NCI-H1436 (cell line): ENCODE measurements around the gene CLOCK.

Experiments used
- DNase-seq: peaks from one replicate; lab custom pipeline; 2025; lab: John Stamatoyannopoulos, UW

Gene CLOCK

DNA sequence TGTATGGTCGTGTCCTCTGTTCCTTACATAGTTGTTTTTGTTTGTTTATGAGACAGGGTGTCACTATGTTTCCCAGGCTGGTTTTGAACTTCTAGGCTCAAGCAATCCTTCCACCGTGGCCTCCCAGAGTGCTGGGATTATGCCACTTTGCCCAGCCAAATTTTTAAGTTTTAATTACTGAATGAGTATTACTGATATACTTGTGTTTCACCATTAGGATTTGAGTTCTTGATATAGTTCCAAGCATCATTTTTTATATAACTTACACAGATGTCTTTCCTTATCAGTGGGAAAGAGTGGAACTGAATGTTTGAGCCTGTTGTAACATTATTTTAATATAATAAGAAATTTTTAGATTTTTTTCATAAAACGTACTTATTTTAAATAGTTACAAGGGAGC, 130.5 kb downstream of the CLOCK start:
- no peak for DNase-seq

DNA sequence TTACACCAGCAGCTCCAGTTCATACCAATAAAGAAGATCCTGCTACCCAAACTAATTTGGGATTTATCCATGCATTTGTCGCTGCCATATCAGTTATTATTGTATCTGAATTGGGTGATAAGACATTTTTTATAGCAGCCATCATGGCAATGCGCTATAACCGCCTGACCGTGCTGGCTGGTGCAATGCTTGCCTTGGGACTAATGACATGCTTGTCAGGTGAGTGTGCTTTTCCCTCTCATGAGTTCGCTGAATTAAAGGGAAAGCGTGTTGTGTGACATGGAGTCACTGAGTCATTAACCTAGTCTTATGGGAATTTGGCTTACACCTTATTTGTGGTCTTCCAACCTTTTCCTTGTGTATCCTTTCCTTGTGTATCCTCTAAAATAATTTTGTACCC, 135.1 kb downstream of the CLOCK start:
- no peak for DNase-seq

DNA sequence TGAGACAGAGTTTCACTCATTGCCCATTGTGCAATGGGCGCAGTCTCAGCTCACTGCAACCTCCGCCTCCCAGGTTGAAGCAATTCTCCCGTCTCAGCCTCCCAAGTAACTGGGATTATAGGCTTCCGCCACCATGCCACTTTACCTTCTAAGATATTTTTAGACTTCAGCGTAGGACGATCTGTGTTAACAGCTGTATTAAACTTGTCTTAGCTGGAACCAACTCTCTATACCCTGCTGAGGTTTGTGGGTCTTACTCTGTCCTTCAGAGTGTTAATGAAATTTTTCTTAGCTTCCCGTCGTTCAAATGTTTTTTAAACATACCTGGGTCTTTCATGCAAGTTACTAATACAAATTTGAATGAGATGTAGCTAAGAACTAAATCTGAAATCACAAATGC, 136.3 kb downstream of the CLOCK start:
- no peak for DNase-seq

DNA sequence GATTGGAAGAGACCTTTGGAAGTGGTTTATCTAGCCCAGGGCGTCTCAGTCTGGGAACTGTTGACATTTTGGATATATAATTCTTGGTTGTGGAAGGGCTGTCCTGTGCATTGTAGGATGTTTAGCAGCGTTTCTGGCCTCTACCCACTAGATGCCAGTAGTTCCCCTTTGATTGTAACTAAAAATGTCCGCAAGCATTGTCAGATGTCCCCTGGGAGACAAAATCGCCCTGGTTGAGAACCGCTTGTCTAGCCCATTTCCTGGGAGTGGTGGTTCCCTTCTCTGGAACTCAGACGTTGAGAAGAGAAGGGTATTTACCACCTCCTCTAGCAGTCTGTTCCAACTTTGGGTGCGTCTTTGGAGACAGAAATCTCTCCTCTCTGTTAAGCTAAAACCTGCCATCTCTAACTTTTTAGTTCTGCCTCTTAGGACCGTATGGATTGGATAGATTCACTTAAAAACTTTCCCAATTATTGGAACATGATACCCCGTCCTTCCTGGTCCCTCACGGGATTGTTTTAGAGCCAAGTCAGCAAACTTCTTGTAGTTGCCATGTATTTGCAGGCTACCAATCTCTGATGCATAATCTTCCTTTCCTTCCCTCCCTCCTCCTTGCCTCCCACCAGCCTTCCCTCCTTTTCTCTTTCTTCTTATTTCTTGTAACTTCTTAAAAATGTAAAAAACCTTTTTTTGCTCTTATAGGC, 137.1 kb downstream of the CLOCK start:
- DNase-seq: peak; percentile 55

DNA sequence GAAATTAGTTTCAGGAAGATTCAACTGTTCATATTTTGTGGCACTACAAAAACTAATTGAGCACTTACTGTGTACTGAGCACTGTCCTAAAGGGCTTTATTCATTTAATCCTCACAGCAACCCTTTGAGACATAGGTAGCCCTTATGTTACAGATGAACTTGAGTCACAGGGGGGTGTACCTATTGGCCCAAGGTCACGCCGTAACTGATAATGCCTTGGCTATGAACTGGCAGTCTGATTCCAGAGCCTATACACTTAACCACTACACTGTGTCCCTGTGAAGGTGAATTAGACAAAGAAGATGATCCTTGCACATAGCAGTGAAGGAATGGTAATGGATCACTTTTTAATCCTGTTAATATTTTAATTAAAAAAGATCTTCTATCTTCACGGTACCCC, 138.9 kb downstream of the CLOCK start:
- no peak for DNase-seq

DNA sequence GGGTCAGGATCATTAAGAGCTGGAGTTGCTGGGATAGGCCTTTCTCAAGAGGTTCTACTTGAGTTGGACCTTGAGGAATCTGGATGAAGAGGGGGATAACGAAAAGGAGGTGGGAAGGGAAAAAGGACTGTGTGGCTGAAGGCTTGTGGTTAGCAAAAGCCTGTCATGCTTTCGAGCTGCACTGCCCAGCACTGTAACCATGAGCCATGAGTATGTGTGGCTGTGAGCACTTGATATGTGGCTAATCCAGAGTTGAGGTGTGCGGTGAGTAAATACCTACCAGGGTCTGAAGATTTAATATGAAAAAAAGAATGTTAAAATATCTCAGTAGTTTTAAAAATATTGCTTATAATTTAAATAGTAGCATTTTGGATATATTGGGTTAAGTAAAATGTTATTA, 139.6 kb downstream of the CLOCK start:
- DNase-seq: no peak

DNA sequence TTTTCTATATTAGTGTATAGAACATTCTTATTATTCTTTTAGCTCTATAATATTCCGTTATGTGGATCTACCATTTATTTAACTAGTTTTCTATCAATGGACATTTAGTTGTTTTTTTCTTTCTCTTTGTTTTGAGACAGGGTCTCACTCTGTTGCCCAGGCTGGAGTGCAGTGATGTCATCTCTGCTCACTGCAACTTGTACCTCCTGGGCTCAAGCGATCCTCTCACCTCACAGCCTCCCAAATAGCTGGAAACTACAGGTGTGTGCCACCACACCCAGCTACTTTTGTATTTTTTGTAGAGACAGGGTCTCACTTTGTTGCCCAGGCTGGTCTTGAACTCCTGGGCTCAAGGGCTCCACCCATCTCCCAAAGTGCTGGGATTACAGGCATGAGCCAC, 140.2 kb downstream of the CLOCK start:
- DNase-seq: no peak

DNA sequence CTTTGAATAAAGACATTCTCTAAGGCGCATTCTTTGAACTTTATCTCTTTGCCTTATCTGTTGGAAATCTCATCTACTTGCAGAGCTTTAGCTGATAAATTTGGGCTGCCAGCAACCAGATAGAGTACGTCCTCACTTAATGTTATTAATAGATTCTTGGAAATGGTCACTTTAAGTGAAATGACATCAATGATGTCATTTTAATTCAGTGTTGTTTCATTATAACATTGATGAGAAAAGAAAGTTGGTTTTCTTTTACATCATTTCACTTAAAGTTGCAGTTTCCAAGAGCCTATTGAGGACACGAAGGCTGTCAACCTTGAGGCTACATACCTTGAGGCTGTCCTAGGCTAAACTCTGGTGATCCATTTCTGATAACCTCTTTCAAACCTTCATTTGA, 141.6 kb downstream of the CLOCK start:
- DNase-seq: no peak

DNA sequence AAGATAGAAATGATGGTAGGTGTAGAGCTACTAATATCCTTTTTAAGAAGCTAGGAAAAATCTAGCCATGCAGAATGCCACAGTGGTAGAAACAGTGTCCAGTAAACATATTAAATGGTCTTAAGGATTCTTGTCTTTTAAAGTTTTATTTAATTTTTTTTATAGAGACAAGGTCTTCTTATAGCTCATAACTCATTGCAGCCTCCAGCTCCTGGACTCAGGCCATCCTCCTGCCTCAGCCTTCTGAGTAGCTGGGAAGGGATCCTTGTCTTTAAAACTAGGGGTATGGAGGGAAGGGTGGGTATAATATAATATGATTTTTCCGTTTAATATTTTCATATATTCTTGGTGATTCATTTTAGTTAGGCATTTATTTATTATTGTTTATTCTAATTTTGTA, 147.1 kb downstream of the CLOCK start:
- no peak for DNase-seq

DNA sequence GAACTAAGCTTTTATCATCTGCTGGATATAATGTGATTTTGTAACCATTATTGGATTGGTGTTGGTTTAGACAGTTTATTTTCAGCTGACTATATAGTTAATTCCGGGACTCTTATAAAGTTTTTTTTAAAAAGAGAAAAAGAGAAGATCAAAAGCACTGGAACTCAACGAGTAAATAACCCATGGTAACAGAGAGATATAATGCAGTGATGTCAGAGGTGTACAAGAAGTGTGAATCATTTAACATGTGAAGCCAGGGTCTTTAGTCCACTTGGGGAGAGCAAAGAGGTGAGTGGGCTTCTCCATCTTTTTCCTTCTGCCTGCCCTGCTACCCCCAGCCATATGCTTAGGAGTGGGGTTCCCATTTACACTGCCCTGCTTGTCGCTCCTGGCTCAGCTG, 147.7 kb downstream of the CLOCK start:
- DNase-seq: no peak

DNA sequence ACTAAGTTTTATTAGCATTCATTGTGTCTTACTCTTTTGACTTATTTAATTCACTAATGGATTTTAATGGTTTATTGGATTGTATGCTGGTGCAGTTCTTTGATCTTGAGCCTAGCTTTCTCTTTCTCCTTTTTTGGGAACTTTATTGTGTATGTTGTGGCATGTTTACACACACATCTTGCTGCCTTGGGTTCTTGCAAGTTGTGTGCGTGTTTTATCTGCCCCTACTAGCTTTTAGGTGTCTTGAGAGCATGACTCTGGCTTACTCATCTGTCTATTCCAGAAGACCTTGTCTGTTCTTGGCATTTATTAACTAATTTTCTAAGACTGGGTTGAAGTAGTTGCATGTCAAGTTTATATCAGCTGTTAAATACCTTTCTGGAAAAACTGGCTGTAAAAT, 148.2 kb downstream of the CLOCK start:
- DNase-seq: no peak

DNA sequence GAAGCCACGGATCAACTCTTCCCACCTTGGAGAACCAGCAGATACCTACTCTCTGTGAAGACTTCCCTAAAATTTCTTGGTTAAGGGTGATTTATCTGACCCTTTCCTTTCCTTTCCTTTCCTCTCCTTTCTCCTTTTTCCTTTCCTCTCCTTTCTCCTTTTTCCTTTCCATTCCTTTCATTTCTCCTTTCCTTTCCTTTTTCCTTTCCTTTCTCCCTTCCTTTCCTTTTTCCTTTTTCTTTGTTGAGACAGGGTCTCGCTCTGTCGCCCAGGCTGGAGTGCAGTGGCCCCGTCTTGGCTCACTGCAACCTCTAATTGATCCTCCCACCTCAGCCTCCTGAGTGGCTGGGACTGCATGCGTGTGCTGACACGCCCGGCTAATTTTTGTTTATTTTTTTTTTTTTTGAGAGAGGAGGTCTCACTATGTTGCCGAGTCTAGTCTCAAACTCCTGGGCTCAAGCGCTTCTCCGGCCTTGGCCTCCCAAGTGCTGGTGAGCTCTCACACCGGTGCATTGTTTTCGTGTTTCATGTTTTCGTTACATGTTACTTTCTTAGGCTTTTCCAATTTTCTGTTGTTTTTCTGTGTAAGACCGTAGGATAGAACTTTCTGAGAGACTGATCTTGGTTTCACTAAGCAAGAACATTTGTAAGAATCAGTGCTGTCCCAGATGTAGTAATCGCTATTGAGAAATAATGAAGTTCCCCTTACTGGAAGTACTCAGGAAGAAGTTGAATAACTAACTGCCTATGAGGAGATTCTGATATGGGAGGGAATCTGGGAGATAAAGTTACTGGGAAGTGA, 149.0 kb downstream of the CLOCK start:
- DNase-seq: peak; percentile 18

DNA sequence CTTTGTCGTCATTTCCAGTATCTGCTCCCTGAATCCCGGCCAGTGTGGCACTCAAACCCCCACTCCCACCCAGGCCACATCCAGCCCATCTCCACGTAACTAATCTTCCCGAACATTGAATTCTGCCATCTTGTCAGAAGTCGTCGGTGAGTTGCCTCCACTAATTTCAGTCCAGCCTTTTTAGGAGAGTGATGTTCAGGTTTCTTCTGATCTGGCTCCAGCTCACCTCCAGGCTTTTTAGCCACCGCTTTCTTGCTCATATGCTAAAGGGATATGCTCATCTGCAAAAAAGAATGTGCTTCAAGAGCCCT, 149.6 kb downstream of the CLOCK start:
- DNase-seq: no peak

DNA sequence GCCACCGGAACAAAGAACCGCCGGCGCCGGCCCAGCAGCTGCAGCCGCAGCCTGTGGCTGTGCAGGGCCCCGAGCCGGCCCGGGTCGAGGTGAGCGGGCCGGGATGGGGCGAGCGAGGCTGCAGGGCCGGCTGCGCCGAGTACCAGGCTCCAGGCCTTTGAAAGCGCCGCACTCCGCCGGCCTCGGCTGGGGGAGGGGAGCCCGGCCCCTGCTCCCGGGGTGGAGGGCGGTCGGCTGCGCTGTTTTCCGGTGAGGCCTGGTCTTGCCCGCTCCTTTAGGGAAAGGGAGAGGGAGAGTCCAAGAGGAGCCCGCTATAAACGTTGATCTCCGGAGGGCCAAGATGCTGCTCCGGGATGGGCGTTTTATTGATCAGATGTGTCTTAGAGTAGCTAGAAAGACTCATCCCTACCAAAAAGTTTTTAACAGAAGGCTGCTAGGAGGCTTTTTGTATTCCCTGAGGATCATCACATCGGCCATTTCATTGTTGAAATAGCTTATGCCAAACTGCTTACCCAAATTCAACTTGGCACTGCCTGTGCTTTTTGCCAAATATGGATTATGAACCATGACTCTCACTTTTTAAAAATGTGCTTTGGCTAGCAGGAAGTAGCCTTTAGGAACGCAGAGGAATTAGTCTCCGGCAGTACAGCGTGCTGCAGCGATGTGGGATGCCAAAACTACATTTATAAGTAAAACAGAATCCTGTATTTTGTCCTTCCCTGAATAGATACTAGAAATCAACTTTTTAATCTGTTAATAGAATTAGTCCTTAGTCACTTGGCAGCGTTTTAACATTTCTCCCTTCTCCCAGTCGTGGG, 150.2 kb downstream of the CLOCK start:
- DNase-seq: peak; percentile 11

DNA sequence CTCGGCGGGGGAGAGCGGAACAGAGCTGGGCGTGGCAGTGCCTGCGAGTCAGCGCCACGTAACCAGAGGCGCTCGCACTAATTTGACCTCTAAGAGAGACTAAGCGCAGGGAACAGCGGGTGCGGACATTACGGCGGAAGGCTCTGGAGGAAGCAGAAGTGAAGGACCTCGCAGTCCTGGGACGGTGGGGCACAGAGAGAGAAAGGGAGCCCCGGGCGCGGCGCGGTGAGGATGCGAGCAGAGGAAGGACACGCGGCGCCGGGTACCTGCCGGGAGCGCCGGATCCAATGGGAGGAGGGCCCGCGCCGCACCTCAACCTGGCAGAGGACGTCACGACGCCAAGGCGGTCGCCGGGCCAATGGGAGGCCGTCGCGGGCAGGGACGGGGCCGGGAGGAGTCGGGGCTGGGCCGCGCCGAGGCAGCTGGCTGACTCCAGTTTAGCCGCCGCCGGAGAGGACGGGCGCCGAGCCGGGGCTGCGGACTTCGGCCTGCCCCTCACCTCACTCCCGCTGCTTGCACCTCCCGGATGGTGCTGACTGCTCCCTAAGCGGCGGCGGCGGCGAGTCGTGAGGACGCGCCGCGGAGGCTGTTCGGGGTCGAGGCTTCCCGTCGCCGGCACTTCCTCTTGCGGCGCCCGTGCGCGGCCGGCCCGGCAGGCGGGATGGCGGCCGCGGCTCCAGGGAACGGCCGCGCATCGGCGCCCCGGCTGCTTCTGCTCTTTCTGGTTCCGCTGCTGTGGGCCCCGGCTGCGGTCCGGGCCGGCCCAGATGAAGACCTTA, 151.0 kb downstream of the CLOCK start, which contains the start of gene TMEM165:
TSS of gene TMEM165 (plus strand) at position 429 of the 779 bp plus-strand sequence. CDS start at position 662, 233 bp downstream.
- peak; percentile 90 for DNase-seq

DNA sequence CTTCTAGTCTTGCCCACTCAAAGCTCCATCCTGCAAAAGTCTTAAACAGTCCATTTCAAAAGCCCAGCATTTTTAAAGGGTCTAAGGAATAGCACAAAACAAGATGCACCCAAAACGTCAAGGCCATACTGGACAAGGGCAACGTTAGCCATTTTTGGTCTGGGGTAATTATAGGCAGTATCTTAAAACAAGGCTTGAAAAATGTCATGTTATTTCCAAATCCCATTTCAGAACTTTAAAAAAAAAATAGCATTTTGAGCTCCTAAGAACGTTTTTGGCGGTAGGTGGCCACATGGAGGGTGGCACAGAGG, 151.5 kb downstream of the CLOCK start:
- no peak for DNase-seq

DNA sequence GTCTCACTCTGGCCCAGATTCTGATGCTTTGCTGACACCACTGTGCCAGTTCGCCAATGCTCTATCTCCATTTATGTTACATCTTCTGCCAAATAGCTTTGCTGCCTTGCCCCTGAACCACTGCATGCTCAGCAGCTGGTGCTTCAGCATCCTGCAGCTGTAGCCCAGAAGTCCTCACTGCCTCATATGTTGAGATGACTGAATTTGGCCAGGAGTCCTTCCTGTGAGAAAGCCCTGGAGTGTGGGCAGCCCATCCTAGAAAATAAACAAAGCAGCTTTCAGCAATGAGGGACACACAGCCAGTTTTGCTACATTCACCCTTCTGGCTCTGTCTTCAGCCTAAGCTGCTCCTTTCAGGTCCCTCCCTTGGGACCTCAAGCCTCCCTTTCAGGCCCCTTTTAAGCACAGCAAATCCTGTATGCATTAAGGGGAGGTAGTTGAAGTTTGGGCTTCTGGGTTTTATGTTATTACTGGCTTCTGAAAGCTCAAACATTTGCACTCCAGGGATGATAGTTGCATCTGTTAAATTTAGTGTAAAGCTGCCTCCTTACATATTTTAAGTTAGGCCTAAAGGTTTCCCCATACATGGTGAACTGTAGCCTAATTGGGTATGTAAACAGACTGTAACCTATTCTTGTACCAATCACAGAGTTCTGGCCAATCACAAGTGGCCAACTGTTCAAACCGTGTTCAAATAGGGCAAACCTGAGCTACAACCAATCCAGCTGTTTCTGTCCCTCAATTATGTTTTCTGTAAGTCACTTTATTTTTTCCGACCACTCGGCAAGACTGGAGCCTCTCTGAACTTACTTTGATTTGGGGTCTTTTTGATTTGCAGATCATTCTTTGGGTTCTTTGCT, 153.0 kb downstream of the CLOCK start:
- DNase-seq: no peak

DNA sequence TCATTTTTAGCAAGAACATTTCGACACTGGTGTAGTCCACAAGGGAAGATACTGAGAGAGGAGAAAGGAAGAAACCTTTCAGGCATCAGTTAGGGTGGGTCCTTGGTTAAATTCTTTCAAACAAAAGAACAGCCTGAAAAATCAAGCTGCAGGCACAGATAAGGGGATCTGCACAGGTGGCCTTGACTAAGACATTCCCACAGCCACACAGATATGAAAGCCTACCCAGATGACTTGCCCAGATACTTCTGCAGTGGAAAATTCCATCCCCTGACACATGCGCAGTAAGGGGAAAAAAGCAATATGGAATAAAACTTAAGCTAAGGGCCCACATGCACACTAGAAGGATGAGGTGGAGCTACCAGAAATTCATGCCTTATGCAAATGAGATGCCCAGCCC, 159.9 kb downstream of the CLOCK start:
- DNase-seq: no peak

DNA sequence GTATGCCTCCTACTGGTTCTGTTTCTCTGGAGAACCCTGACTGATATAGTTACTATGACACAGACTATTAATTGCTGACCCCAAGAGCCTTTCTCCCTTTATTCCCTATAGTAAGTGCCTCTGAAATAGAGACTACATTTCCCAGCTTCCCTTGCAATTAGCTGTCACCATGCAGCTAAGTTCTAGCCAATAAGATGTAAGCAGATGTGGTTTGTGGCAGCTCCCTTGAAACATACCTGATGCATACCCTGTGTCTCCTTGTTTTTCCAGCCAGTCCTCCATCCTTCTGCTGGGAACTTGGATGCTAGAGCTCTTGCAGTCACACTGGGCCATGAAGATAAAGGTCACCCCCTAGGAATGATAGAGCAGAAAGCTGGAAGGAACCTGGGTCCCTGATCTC, 160.6 kb downstream of the CLOCK start:
- no peak for DNase-seq

DNA sequence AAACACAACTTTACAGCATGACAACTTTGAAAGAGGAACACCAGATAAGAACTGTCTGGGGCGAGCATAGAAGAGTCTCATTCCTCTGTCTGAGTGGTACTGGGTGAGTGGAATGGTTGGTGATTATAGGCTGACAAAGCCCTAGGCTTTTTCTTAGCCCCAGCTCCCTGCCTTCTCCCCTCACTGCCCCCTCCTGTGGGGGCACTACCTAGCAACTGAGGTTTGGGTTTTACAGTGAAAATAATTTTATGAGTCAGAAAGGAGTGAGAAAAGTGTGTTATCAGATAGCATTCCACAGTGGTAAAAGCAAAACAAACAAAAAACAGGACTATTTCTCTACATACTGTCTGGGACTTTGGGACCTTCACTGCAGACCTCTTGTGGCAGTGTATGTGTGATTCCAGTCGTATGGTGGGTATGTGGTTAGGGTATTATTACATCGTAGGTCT, 161.5 kb downstream of the CLOCK start:
- DNase-seq: no peak

DNA sequence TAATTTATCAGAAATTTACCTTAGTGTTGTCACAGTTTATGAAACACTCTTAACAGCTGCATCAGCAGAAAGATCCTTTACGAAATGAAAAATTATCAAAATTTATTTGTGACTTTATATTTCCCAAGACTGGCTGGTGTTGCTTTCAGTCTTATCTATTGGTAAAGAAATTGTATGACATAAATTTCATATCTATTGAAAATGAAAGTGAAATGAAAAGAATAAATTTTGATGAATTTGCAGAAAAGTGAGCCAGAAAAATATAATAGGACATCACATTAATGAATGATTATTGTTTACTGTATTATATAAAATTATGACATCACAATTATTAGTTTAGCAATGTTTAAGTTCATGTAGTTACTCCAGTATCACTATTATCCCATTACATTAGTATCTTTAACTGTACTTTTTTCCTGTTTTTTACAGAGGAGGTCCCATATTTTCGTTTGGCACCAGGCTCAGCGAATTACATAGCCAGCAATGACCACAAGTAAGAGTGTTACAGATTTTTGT, 164.2 kb downstream of the CLOCK start:
- DNase-seq: no peak
